Measurements from ENCODE around the gene MAP2K4.

MAP2K4 gene

DNA sequence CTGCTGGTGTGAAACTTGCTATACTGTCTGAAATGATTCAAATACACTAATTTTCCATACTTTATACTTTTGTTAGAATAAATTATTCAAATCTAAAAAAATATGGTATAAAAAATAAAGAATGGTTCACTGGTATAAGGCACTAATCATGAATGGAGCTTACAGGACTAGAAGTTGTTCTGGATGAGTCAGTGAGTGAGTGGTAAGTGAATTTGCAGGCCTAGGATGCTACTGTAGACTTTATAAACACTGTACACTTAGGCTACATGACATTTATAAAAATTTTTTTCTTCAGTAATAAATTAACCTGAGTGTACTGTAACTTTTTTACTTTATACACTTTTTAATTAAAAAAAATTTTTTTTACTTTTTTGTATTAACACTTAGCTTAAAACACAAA, 95.5 kb downstream of the MAP2K4 start:
- TF ChIP-seq ZNF16 (tag by site-specific recombination; IDR thresholded peaks at IDR 0.05; ENCODE audit: low read depth) (no peak), SCRT1 (tag by site-specific recombination; IDR thresholded peaks at IDR 0.05; ENCODE audit: borderline replicate concordance) (no peak), ZNF544 (tag by site-specific recombination; IDR thresholded peaks at IDR 0.05) (no peak), SP2 (tag by site-specific recombination; IDR thresholded peaks at IDR 0.05) (no peak), ZNF112 (tag by site-specific recombination; IDR thresholded peaks at IDR 0.05) (no peak), HOXC10 (CRISPR knock-in tag; IDR thresholded peaks at IDR 0.05) (no peak), OVOL3 (tag by site-specific recombination; IDR thresholded peaks at IDR 0.05) (no peak), ZNF221 (tag by site-specific recombination; IDR thresholded peaks at IDR 0.05; ENCODE audit: borderline replicate concordance) (no peak), SCRT2 (tag by site-specific recombination; IDR thresholded peaks at IDR 0.05) (no peak)
- TF ChIP-seq, protein P1, sequence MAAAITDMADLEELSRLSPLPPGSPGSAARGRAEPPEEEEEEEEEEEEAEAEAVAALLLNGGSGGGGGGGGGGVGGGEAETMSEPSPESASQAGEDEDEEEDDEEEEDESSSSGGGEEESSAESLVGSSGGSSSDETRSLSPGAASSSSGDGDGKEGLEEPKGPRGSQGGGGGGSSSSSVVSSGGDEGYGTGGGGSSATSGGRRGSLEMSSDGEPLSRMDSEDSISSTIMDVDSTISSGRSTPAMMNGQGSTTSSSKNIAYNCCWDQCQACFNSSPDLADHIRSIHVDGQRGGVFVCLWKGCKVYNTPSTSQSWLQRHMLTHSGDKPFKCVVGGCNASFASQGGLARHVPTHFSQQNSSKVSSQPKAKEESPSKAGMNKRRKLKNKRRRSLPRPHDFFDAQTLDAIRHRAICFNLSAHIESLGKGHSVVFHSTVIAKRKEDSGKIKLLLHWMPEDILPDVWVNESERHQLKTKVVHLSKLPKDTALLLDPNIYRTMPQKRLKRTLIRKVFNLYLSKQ (tag by site-specific recombination; IDR thresholded peaks at IDR 0.05; ENCODE audit: borderline replicate concordance) = no peak
- Histone ChIP-seq H3K36me3 (ENCODE audit: control insufficient read depth in 2 of 2, insufficient read depth in 1 of 2, low read length in 2 of 2) (peaks cover 36 to 62% of the 10 kb centered on the region in 2 experiments), H3K4me3 (ENCODE audit: low read depth, low read length) (no peak overlapping the region), H3K9me3 (ENCODE audit: control insufficient read depth, insufficient read depth, low read depth, low read length) (no peaks in the 10 kb centered on the region), H3K4me1 (ENCODE audit: control insufficient read depth, insufficient read depth, low read length) (no peaks in the 10 kb centered on the region), H3K27ac (ENCODE audit: extremely low read depth, low read depth, low read length) (no peak overlapping the region)
- CTCF ChIA-PET = no interaction called here
- POLR2A ChIA-PET = no interaction called here

DNA sequence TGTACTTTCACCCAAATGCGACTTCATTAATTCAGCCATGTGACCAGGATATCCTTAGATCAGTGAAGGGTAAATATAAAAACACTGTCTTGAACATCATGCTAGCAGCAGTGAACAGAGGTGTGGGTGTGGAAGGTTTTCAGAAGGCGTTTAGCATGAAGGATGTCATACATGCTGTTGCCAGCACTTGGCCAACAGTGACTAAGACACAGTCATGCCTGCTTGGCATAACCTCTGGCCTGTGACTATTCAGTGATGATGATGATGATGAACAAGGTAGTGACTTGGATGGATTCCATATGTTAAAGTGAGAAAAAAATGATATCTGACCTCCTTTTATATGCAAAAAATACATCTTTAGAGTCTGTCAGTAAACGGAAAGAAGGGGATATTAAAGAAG, 97.9 kb downstream of the MAP2K4 start:
- ChIA-PET CTCF (no interaction called here), POLR2A (no interaction called here)
- H3K4me1 ChIP-seq (ENCODE audit: control insufficient read depth, insufficient read depth, low read length) = no peaks in the 10 kb centered on the region
- H3K4me3 ChIP-seq (ENCODE audit: low read depth, low read length) = no peak overlapping the region
- H3K36me3 ChIP-seq (ENCODE audit: control insufficient read depth in 2 of 2, insufficient read depth in 1 of 2, low read length in 2 of 2) = peaks cover 12 to 46% of the 10 kb centered on the region in 2 experiments; a peak in 2 of 3 replicates
- H3K9me3 ChIP-seq (ENCODE audit: control insufficient read depth, insufficient read depth, low read depth, low read length) = no peaks in the 10 kb centered on the region
- no peak overlapping the region for H3K27ac ChIP-seq (ENCODE audit: extremely low read depth, low read depth, low read length)
- TF ChIP-seq ZNF155 (tag by site-specific recombination; IDR thresholded peaks at IDR 0.05) (no peak), ZFP3 (tag by site-specific recombination; IDR thresholded peaks at IDR 0.05; ENCODE audit: low read depth) (no peak), ZNF623 (tag by site-specific recombination; IDR thresholded peaks at IDR 0.05) (no peak), ZNF548 (tag by site-specific recombination; IDR thresholded peaks at IDR 0.05) (no peak), ZNF692 (tag by site-specific recombination; IDR thresholded peaks at IDR 0.05) (no peak), ZNF266 (tag by site-specific recombination; IDR thresholded peaks at IDR 0.05; ENCODE audit: low read depth) (no peak), ZNF302 (tag by site-specific recombination; IDR thresholded peaks at IDR 0.05; ENCODE audit: low read depth) (no peak), PRDM4 (tag by site-specific recombination; IDR thresholded peaks at IDR 0.05) (no peak), GLIS2 (tag by site-specific recombination; IDR thresholded peaks at IDR 0.05) (no peak)

DNA sequence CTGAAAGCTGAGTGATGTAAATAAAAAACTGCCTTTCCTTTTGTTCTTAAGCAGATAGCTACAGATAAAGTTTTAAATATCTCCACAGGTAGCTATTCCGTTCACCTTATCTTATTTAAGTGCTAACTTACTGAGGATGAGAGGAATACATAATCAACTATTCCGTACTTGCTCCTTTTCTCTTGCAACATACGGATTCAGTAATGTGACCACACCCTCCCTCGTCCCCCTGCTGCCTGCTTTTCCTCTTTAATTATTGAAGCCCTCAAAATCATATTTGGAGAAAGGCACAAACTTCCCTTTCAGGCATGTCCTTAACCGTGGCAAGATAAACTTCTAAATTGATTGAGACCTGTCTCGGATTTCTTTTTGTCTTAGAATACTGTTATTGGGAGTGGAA, 101.4 kb downstream of the MAP2K4 start:
- ChIA-PET CTCF (no interaction called here), POLR2A (no interaction called here)
- Histone ChIP-seq H3K4me1 (ENCODE audit: control insufficient read depth, insufficient read depth, low read length) (no peaks in the 10 kb centered on the region), H3K4me3 (ENCODE audit: low read depth, low read length) (no peak overlapping the region), H3K27ac (ENCODE audit: extremely low read depth, low read depth, low read length) (no peak overlapping the region), H3K9me3 (ENCODE audit: control insufficient read depth, insufficient read depth, low read depth, low read length) (no peaks in the 10 kb centered on the region), H3K36me3 (ENCODE audit: control insufficient read depth in 2 of 2, insufficient read depth in 1 of 2, low read length in 2 of 2) (peaks cover 24 to 39% of the 10 kb centered on the region in 2 experiments; a peak in 2 of 3 replicates)
- TF ChIP-seq MYNN (tag by site-specific recombination; IDR thresholded peaks at IDR 0.05; ENCODE audit: borderline replicate concordance) (no peak), HOXD13 (CRISPR knock-in tag; IDR thresholded peaks at IDR 0.05; ENCODE audit: borderline replicate concordance) (no peak), TRIM28 (IDR thresholded peaks at IDR 0.05; ENCODE audit: borderline replicate concordance, low read length) (no peak), ZNF791 (tag by site-specific recombination; IDR thresholded peaks at IDR 0.05) (no peak)
